ENCODE measurements around the gene IP6K3.

Gene IP6K3

GRCh38 chr6:33686981-33687975 is 59.4 kb downstream of the IP6K3 start:
- DNase-seq = no peak

GRCh38 chr6:33686225-33686924 is 60.3 kb downstream of the IP6K3 start:
- DNase-seq = no peak

- no peak for DNase-seq
These were observed 61.1 kb downstream of the IP6K3 start for GRCh38 chr6:33685411-33686224.

GRCh38 chr6:33684983-33685382 is 61.7 kb downstream of the IP6K3 start:
- DNase-seq = no peak

GRCh38 chr6:33684428-33684896 is 62.2 kb downstream of the IP6K3 start:
- no peak for DNase-seq

GRCh38 chr6:33683576-33684427 is 62.9 kb downstream of the IP6K3 start:
- DNase-seq = no peak

GRCh38 chr6:33683051-33683571 is 63.6 kb downstream of the IP6K3 start:
- DNase-seq = no peak

GRCh38 chr6:33682341-33682740 is 64.4 kb downstream of the IP6K3 start:
- DNase-seq = no peak

- DNase-seq = no peak
These were observed 66.9 kb downstream of the IP6K3 start for GRCh38 chr6:33679761-33680160.

GRCh38 chr6:33678932-33679490 is 67.7 kb downstream of the IP6K3 start:
- DNase-seq = no peak

- no peak for DNase-seq
These were observed 68.3 kb downstream of the IP6K3 start for GRCh38 chr6:33678233-33678931.

GRCh38 chr6:33677689-33678088 is 69.0 kb downstream of the IP6K3 start:
- no peak for DNase-seq

- no peak for DNase-seq
These were observed 69.5 kb downstream of the IP6K3 start for GRCh38 chr6:33677143-33677660.

GRCh38 chr6:33676416-33677142 is 70.1 kb downstream of the IP6K3 start:
- DNase-seq = no peak

- DNase-seq = no peak
These were observed 70.7 kb downstream of the IP6K3 start for GRCh38 chr6:33675968-33676367.

GRCh38 chr6:33673851-33674250 is 72.9 kb downstream of the IP6K3 start:
- DNase-seq = no peak

GRCh38 chr6:33672808-33673207 is 73.9 kb downstream of the IP6K3 start:
- DNase-seq = no peak

GRCh38 chr6:33671744-33672072 is 75.0 kb downstream of the IP6K3 start:
- DNase-seq = no peak

All from SIG-M5 (cell line).